PFSK-1 (cell line): ENCODE results near the gene TMEM59L.

ENCODE experiments used
- POLR2AphosphoS5 ChIP-seq: IDR thresholded peaks from 2 replicates; pipeline ENCODE4 v1.6.1; 2012; ENCODE audit warnings: low read depth, mild to moderate bottlenecking, control low read depth, low read length, moderate library complexity
- TAF1 ChIP-seq: IDR thresholded peaks from 2 replicates; pipeline ENCODE4 v1.6.1; 2012; ENCODE audit warnings: low read length, control low read depth, borderline replicate concordance; ENCODE audit not compliant: insufficient read depth

GRCh38 chr19:18597809-18598660 is 14.6 kb upstream of the TMEM59L start:
- TF ChIP-seq TAF1 (no peak), POLR2AphosphoS5 (no peak)
